HCT116 (cell line): Measurements from ENCODE around the gene LCT. TPM values are rescaled to one million over a fixed set of nuclear protein-coding genes. Genes with fewer than 3 reads are reported as not detected.

Source experiments
- ATAC-seq: fragments of 200-7000 bp; cut with Tn5 transposase; 2 replicates; pipeline ENCODE4 v1.9.1; 2020; ENCODE audit warnings: mild to moderate bottlenecking, moderate library complexity
- BruUV-seq: library from RNA; stranded (reverse); fragments of 400-500 nt; replicated peaks from 2 replicates; lab custom pipeline; 2021; lab: Mats Ljungman, UMichigan
- CTCF ChIA-PET: fragments of 300-600 bp; sonication (Branson Sonifier 250); formaldehyde crosslinking; loops from one replicate; lab custom pipeline; 2021; ENCODE audit warnings: antibody characterized with exemption; lab: Charles Lee
- POLR2A ChIA-PET: fragments of 300-600, 350-600 bp; sonication (Branson Sonifier 250); formaldehyde crosslinking; loops from one replicate; lab custom pipeline; 2021; ENCODE audit warnings: antibody characterized with exemption; lab: Charles Lee
- RAD21 ChIA-PET, 2 experiments: fragments of 300-600 bp; sonication (Branson Sonifier 250); formaldehyde crosslinking; loops; one replicate each; lab custom pipeline; 2023; ENCODE audit warnings: low total read pairs in 2 of 2; ENCODE audit not compliant: uncharacterized antibody in 2 of 2, unreplicated experiment in 2 of 2, low non-redundant PET in 1 of 2; lab: Charles Lee
- DNase-seq: peaks from one replicate; pipeline ENCODE4 v3.0.0-alpha.2; 2010; ENCODE audit warnings: low read depth, low spot score
- H2AFZ ChIP-seq: fragments of 200-600 bp; shearing (Covaris generic), sonication (generic); 2 replicates; pipeline ENCODE4 v1.6.1; 2017; ENCODE audit warnings: low read depth, mixed run types, mixed read lengths, antibody characterized with exemption, low read length; ENCODE audit not compliant: poor library complexity, severe bottlenecking
- H3K27ac ChIP-seq: 2 replicates; pipeline ENCODE4 v1.5.1; 2012; ENCODE audit warnings: low read depth, low read length
- H3K27me3 ChIP-seq: fragments of 200-600 bp; sonication (generic); 2 replicates; pipeline ENCODE4 v1.6.1; 2016; ENCODE audit warnings: mixed run types, low read length, mixed read lengths; ENCODE audit not compliant: insufficient read depth
- H3K36me3 ChIP-seq, 2 experiments: fragments of 200-500 bp in 1 of 2; fragments of 200-600 bp in 1 of 2; sonication (Bioruptor generic) in 1 of 2; sonication (generic) in 1 of 2; 2 replicates each; pipeline versions ENCODE4 v1.5.1 to v1.6.1; 2014 to 2016; ENCODE audit warnings: low read length in 2 of 2, inconsistent platforms in 1 of 2, mixed read lengths in 1 of 2, mixed run types in 1 of 2; ENCODE audit not compliant: insufficient read depth in 2 of 2, control insufficient read depth in 1 of 2
- H3K4me1 ChIP-seq, 2 experiments: fragments of 200-600 bp in 1 of 2; sonication (generic) in 1 of 2; 2 replicates each; pipeline versions ENCODE4 v1.5.1 to v1.6.1; 2012 to 2017; ENCODE audit warnings: low read length in 2 of 2, inconsistent platforms in 1 of 2, mild to moderate bottlenecking in 1 of 2, mixed read lengths in 1 of 2, mixed run types in 1 of 2, moderate library complexity in 1 of 2; ENCODE audit not compliant: insufficient read depth in 2 of 2, control insufficient read depth in 1 of 2
- H3K4me2 ChIP-seq: fragments of 200-600 bp; sonication (generic); 2 replicates; pipeline ENCODE4 v1.6.1; 2017; ENCODE audit warnings: mixed run types, low read length, mixed read lengths
- H3K4me3 ChIP-seq, 2 experiments: fragments of 200-600 bp in 1 of 2; sonication (generic) in 1 of 2; replicated peaks in 1 of 2; 2 replicates each; pipeline ENCODE4 v1.5.1; 2011 to 2016; ENCODE audit warnings: low read length in 2 of 2, control low read depth in 1 of 2, low read depth in 1 of 2, mild to moderate bottlenecking in 1 of 2, mixed read lengths in 1 of 2, mixed run types in 1 of 2
- H3K79me2 ChIP-seq: fragments of 200-600 bp; sonication (generic); 2 replicates; pipeline ENCODE4 v1.6.1; 2017; ENCODE audit warnings: mild to moderate bottlenecking, mixed run types, low read length, moderate library complexity, mixed read lengths; ENCODE audit not compliant: insufficient read depth
- H3K9ac ChIP-seq: fragments of 200-600 bp; sonication (generic); 2 replicates; pipeline ENCODE4 v1.6.1; 2016; ENCODE audit warnings: low read length, mixed read lengths
- H3K9me2 ChIP-seq: fragments of 200-600 bp; sonication (generic), shearing (Covaris generic); 2 replicates; pipeline ENCODE4 v1.6.1; 2017; ENCODE audit warnings: mixed run types, mild to moderate bottlenecking, moderate library complexity; ENCODE audit not compliant: insufficient read depth
- H3K9me3 ChIP-seq, 2 experiments: fragments of 200-500 bp in 1 of 2; fragments of 200-600 bp in 1 of 2; sonication (Bioruptor generic) in 1 of 2; sonication (generic) in 1 of 2; 2 replicates each; pipeline ENCODE4 v1.6.1; 2014 to 2017; ENCODE audit warnings: low read length in 2 of 2, mixed read lengths in 2 of 2, inconsistent platforms in 1 of 2, low read depth in 1 of 2, mild to moderate bottlenecking in 1 of 2, mixed run types in 1 of 2, moderate library complexity in 1 of 2; ENCODE audit not compliant: control insufficient read depth in 1 of 2, insufficient read depth in 1 of 2
- H4K20me1 ChIP-seq: fragments of 200-600 bp; sonication (generic), shearing (Covaris generic); 2 replicates; pipeline ENCODE4 v1.6.1; 2017; ENCODE audit warnings: mixed run types, mild to moderate bottlenecking, moderate library complexity; ENCODE audit not compliant: insufficient read depth
- CBX3 ChIP-seq: IDR thresholded peaks from 2 replicates; pipeline ENCODE4 v1.6.1; 2012; ENCODE audit warnings: low read depth
- CEBPB ChIP-seq: IDR thresholded peaks from 2 replicates; pipeline ENCODE4 v1.6.1; 2012; ENCODE audit warnings: low read depth
- EZH2 ChIP-seq: fragments of 200-600 bp; sonication (generic); IDR thresholded peaks from 2 replicates; pipeline ENCODE4 v1.6.1; 2017; ENCODE audit warnings: antibody characterized with exemption, mixed run types
- FOSL1 ChIP-seq: IDR thresholded peaks from 2 replicates; pipeline ENCODE4 v1.6.1; 2012; ENCODE audit warnings: low read depth
- JUND ChIP-seq: IDR thresholded peaks from 2 replicates; pipeline ENCODE4 v1.6.1; 2012
- POLR2A ChIP-seq: IDR thresholded peaks from 2 replicates; pipeline ENCODE4 v1.7.0; 2011; ENCODE audit warnings: borderline replicate concordance; ENCODE audit not compliant: insufficient read depth, insufficient read length; ENCODE audit errors: extremely low read depth
- POLR2AphosphoS5 ChIP-seq: IDR thresholded peaks from 2 replicates; pipeline ENCODE4 v1.6.1; 2011; ENCODE audit warnings: mild to moderate bottlenecking, low read depth, low read length, moderate library complexity
- RAD21 ChIP-seq: IDR thresholded peaks from 2 replicates; pipeline ENCODE4 v1.6.1; 2012; ENCODE audit warnings: low read depth, mild to moderate bottlenecking
- SRF ChIP-seq: IDR thresholded peaks from 2 replicates; pipeline ENCODE4 v1.6.1; 2012; ENCODE audit warnings: low read depth
- ZNF274 ChIP-seq: fragments of 200-500 bp; sonication (Bioruptor generic); IDR thresholded peaks from 2 replicates; pipeline ENCODE4 v1.6.1; 2014; ENCODE audit warnings: mild to moderate bottlenecking, low read depth, low read length, inconsistent platforms
- intact Hi-C: fragments of 100-400 bp; cut with micrococcal nuclease; formaldehyde crosslinking; loops from 2 replicates; pipeline ENCODE4 v1.10.0; 2022
- total RNA-seq: library from RNA; stranded (reverse); gene quantifications from one replicate; pipeline ENCODE4 v1.2.1, GENCODE V29; 2021; ENCODE audit not compliant: unreplicated experiment
- TF ChIP-seq, protein P1 (sequence below), 3 experiments: fragments of 200-600 bp in 1 of 3; sonication (generic) in 1 of 3; IDR thresholded peaks in 2 of 3; conservative IDR thresholded peaks in 1 of 3; 2 replicates each; pipeline ENCODE4 v1.5.1; 2012 to 2017; ENCODE audit warnings: low read depth in 2 of 3, low read length in 2 of 3, antibody characterized with exemption in 1 of 3, borderline replicate concordance in 1 of 3, control low read depth in 1 of 3, mild to moderate bottlenecking in 1 of 3, mixed read lengths in 1 of 3, mixed run types in 1 of 3, moderate library complexity in 1 of 3; ENCODE audit not compliant: insufficient read depth in 1 of 3
- TF ChIP-seq, protein P2 (sequence below): IDR thresholded peaks from 2 replicates; pipeline ENCODE4 v1.6.1; 2012
- TF ChIP-seq, protein P3 (sequence below): IDR thresholded peaks from 2 replicates; pipeline ENCODE4 v1.6.1; 2012
- TF ChIP-seq, protein P4 (sequence below): IDR thresholded peaks from 2 replicates; pipeline ENCODE4 v1.6.1; 2011; ENCODE audit warnings: mild to moderate bottlenecking, low read length, moderate library complexity; ENCODE audit not compliant: insufficient replicate concordance; ENCODE audit errors: extremely low read depth

Gene LCT
- total RNA-seq, 1 experiment from 2014 or later: 0.12 TPM

DNA sequence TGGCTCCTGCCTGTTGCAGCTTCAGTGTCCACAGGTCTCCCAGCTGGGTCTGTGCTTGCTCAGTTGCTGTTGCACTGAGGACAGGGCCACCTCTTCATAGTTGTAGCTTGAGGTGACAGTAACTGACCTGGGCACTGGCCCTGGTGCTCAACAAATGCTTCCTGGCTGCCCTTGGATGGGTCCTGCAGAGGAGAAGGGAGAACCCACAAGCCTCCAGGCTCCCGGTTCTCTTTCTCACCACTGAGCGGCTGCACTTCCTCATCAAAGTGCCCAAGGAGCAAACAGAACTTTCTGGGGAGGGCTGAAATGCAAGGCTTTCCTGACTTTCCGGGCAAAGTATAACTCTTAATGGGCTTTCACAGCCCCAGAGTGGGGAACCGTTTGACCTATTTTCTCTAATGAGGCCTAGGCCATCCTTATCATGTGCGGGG lies 38.7 kb downstream of the LCT start:
- intact Hi-C loops: loop anchor here (5.0 kb wide), 1 partner anchor 796 kb away; no protein-coding TSS in a partner anchor
- BruUV-seq: no TSS peak
- POLR2A ChIA-PET: interaction anchor here (0.7 kb wide), 1 partner anchor 12 kb away, joined by 3 read pairs; no protein-coding TSS in a partner anchor

DNA sequence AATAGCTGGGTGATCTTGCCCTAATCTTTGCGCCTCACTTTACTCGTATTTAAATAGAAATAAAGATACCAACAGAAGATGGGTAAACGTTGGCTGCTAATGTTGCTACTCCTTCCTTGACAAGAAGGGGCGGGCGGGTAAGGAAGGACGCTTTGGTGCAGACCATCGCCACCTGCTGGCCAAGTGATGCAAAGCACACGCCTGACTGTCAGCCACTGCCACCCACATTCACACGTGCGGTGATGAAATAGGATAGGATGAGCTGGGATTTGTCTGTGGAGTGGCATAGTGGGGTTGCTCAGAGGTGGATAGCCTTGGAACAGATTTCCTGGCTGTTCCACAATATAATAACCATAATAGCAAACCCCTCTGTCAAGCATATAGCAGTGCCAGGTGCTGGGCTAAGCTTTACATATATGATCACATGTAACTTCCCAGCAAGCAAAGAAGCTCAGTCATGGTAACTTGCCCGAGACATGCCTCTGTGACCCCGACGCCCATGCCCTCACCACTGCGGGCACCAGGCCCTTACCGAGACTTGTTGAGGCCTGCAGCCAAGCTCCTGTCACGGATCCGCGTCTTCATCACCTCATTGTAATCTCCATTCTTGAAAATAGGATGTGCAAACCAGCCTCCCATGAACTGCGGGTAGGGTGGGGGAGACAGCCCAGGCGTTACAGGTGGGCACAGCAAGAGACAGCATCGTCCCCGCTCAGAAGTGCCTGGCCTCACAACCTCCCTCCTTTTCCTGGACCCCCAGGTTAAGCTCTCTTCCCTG lies 39.3 kb downstream of the LCT start:
- Histone ChIP-seq H4K20me1 (no peaks in the 10 kb centered on the region), H3K79me2 (no peaks in the 10 kb centered on the region), H2AFZ (peak overlapping the region; percentile 8), H3K9me3 (peaks cover 9 to 18% of the 10 kb centered on the region in 2 experiments; a peak in 2 of 4 replicates), H3K27me3 (no peaks in the 10 kb centered on the region), H3K4me3 (no peak overlapping the region), H3K36me3 (no peaks in the 10 kb centered on the region), H3K9me2 (no peaks in the 10 kb centered on the region), H3K4me1 (peaks cover 0 to 3% of the 10 kb centered on the region in 2 experiments; a peak in 1 of 4 replicates), H3K27ac (no peak overlapping the region), H3K9ac (no peak overlapping the region), H3K4me2 (no peak overlapping the region)
- peak; percentile 54 for DNase-seq
- TF ChIP-seq POLR2A (no peak), JUND (no peak), FOSL1 (no peak), RAD21 (peak; percentile 71), POLR2AphosphoS5 (no peak), CEBPB (no peak; the same call in 1 of the 2 replicates), CBX3 (no peak)
- TF ChIP-seq, protein P1, sequence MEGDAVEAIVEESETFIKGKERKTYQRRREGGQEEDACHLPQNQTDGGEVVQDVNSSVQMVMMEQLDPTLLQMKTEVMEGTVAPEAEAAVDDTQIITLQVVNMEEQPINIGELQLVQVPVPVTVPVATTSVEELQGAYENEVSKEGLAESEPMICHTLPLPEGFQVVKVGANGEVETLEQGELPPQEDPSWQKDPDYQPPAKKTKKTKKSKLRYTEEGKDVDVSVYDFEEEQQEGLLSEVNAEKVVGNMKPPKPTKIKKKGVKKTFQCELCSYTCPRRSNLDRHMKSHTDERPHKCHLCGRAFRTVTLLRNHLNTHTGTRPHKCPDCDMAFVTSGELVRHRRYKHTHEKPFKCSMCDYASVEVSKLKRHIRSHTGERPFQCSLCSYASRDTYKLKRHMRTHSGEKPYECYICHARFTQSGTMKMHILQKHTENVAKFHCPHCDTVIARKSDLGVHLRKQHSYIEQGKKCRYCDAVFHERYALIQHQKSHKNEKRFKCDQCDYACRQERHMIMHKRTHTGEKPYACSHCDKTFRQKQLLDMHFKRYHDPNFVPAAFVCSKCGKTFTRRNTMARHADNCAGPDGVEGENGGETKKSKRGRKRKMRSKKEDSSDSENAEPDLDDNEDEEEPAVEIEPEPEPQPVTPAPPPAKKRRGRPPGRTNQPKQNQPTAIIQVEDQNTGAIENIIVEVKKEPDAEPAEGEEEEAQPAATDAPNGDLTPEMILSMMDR (IDR thresholded peaks at IDR 0.05 in 2 of 3, conservative IDR thresholded peaks at IDR 0.05 in 1 of 3; ENCODE audit: borderline replicate concordance in 1 of 3, insufficient read depth in 1 of 3, low read depth in 2 of 3, low read length in 2 of 3): peak; percentile 60 to 98 (median 96)
- TF ChIP-seq, protein P2, sequence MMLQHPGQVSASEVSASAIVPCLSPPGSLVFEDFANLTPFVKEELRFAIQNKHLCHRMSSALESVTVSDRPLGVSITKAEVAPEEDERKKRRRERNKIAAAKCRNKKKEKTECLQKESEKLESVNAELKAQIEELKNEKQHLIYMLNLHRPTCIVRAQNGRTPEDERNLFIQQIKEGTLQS: peak; percentile 31; the same call in 1 of the 2 replicates
- TF ChIP-seq, protein P3, sequence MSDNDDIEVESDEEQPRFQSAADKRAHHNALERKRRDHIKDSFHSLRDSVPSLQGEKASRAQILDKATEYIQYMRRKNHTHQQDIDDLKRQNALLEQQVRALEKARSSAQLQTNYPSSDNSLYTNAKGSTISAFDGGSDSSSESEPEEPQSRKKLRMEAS: peak; percentile 80
- TF ChIP-seq, protein P4, sequence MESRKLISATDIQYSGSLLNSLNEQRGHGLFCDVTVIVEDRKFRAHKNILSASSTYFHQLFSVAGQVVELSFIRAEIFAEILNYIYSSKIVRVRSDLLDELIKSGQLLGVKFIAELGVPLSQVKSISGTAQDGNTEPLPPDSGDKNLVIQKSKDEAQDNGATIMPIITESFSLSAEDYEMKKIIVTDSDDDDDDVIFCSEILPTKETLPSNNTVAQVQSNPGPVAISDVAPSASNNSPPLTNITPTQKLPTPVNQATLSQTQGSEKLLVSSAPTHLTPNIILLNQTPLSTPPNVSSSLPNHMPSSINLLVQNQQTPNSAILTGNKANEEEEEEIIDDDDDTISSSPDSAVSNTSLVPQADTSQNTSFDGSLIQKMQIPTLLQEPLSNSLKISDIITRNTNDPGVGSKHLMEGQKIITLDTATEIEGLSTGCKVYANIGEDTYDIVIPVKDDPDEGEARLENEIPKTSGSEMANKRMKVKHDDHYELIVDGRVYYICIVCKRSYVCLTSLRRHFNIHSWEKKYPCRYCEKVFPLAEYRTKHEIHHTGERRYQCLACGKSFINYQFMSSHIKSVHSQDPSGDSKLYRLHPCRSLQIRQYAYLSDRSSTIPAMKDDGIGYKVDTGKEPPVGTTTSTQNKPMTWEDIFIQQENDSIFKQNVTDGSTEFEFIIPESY: no peak
- intact Hi-C loops: loop anchor here (5.0 kb wide), 1 partner anchor 795 kb away; no protein-coding TSS in a partner anchor
- ChIA-PET POLR2A (interaction anchor here (0.7 kb wide), 1 partner anchor 12 kb away, joined by 3 read pairs; no protein-coding TSS in a partner anchor), RAD21 (interaction anchor here (0.9 to 1.2 kb wide), 2 partner anchors 324 to 793 kb away, joined by 3 read pairs; no protein-coding TSS in a partner anchor), CTCF (interaction anchor here (0.6 to 3.8 kb wide), 15 partner anchors 8 to 1030 kb away, joined by 3 to 30 read pairs (median 5); partner anchors contain the start of gene MCM6)
- peak; percentile 95 for ATAC-seq
- no TSS peak for BruUV-seq

More for the DNA sequence above, 38.7 kb downstream of the LCT start:
- H3K9ac ChIP-seq: no peak overlapping the region
- TF ChIP-seq EZH2 (no peak), ZNF274 (no peak), POLR2A (no peak), CEBPB (no peak), SRF (no peak)
- H3K4me3 ChIP-seq: no peak overlapping the region
- DNase-seq (no peak), ATAC-seq (no peak)
- H4K20me1 ChIP-seq: no peaks in the 10 kb centered on the region
- ChIA-PET CTCF (interaction anchor here (0.8 to 3.8 kb wide), 10 partner anchors 8 to 809 kb away, joined by 3 to 30 read pairs (median 5); no protein-coding TSS in a partner anchor), RAD21 (interaction anchor here (0.9 to 1.2 kb wide), 2 partner anchors 325 to 794 kb away, joined by 3 read pairs; no protein-coding TSS in a partner anchor)
- H3K36me3 ChIP-seq: no peaks in the 10 kb centered on the region
- no peaks in the 10 kb centered on the region for H3K27me3 ChIP-seq
- H3K27ac ChIP-seq: no peak overlapping the region
- H3K4me2 ChIP-seq: no peak overlapping the region
- H3K4me1 ChIP-seq: peaks cover 0 to 3% of the 10 kb centered on the region in 2 experiments; a peak in 1 of 4 replicates
- peaks cover 9 to 18% of the 10 kb centered on the region in 2 experiments; a peak in 2 of 4 replicates for H3K9me3 ChIP-seq
- no peaks in the 10 kb centered on the region for H3K79me2 ChIP-seq
- H3K9me2 ChIP-seq: no peaks in the 10 kb centered on the region
- no peak overlapping the region for H2AFZ ChIP-seq
